Measurements from ENCODE around the gene DAAM1.

Gene DAAM1

GRCh38 chr14:59407246-59408010 lies 219.0 kb downstream of the DAAM1 start:
- no peaks in the 10 kb centered on the region for H4K20me1 ChIP-seq (ENCODE audit: insufficient read depth, low read length)
- H3K9ac ChIP-seq (ENCODE audit: low read length) = no peak overlapping the region
- H3K27me3 ChIP-seq (ENCODE audit: low read depth, low read length) = peaks cover 6% of the 10 kb centered on the region; the same call in 1 of the 2 replicates
- no peaks in the 10 kb centered on the region for H3K9me3 ChIP-seq (ENCODE audit: insufficient read depth, low read length)
- H3K4me3 ChIP-seq (ENCODE audit: low read length) = no peak overlapping the region
- no peak overlapping the region for H2AFZ ChIP-seq (ENCODE audit: low read depth, low read length)
- no peaks in the 10 kb centered on the region for H3K36me3 ChIP-seq (replicated peaks; ENCODE audit: low read depth, low read length)
- H3K79me2 ChIP-seq (ENCODE audit: low read length) = no peaks in the 10 kb centered on the region
- no peak overlapping the region for H3K4me2 ChIP-seq (ENCODE audit: low read length)
- no peaks in the 10 kb centered on the region for H3K4me1 ChIP-seq (ENCODE audit: low read length)
- H3K27ac ChIP-seq (ENCODE audit: low read length) = no peak overlapping the region
- no peak for TF ChIP-seq EZH2phosphoT487 (IDR thresholded peaks at IDR 0.05; ENCODE audit: low read depth)

- peaks cover under 1% of the 10 kb centered on the region for H3K4me1 ChIP-seq (ENCODE audit: low read length)
- no peak overlapping the region for H3K4me2 ChIP-seq (ENCODE audit: low read length)
- H3K9ac ChIP-seq (ENCODE audit: low read length) = no peak overlapping the region
- H4K20me1 ChIP-seq (ENCODE audit: insufficient read depth, low read length) = no peaks in the 10 kb centered on the region
- no peaks in the 10 kb centered on the region for H3K27me3 ChIP-seq (ENCODE audit: low read depth, low read length)
- TF ChIP-seq EZH2phosphoT487 (IDR thresholded peaks at IDR 0.05; ENCODE audit: low read depth) = no peak
- TF ChIP-seq CTCF (IDR thresholded peaks at IDR 0.05; ENCODE audit: low read depth, low read length) = no peak
- H3K4me3 ChIP-seq (ENCODE audit: low read length) = no peak overlapping the region
- no peak overlapping the region for H2AFZ ChIP-seq (ENCODE audit: low read depth, low read length)
- H3K79me2 ChIP-seq (ENCODE audit: low read length) = no peaks in the 10 kb centered on the region
- H3K27ac ChIP-seq (ENCODE audit: low read length) = no peak overlapping the region
- no peaks in the 10 kb centered on the region for H3K36me3 ChIP-seq (replicated peaks; ENCODE audit: low read depth, low read length)
- H3K9me3 ChIP-seq (ENCODE audit: insufficient read depth, low read length) = no peaks in the 10 kb centered on the region
These were observed 227.6 kb downstream of the DAAM1 start for GRCh38 chr14:59415836-59416602.

- no peaks in the 10 kb centered on the region for H3K9me3 ChIP-seq (ENCODE audit: insufficient read depth, low read length)
- H2AFZ ChIP-seq (ENCODE audit: low read depth, low read length) = no peak overlapping the region
- no peaks in the 10 kb centered on the region for H4K20me1 ChIP-seq (ENCODE audit: insufficient read depth, low read length)
- no peaks in the 10 kb centered on the region for H3K79me2 ChIP-seq (ENCODE audit: low read length)
- no peaks in the 10 kb centered on the region for H3K36me3 ChIP-seq (replicated peaks; ENCODE audit: low read depth, low read length)
- no peak overlapping the region for H3K9ac ChIP-seq (ENCODE audit: low read length)
- no peak overlapping the region for H3K27ac ChIP-seq (ENCODE audit: low read length)
- peaks cover 13% of the 10 kb centered on the region for H3K4me1 ChIP-seq (ENCODE audit: low read length)
- H3K4me2 ChIP-seq (ENCODE audit: low read length) = no peak overlapping the region
- TF ChIP-seq EZH2phosphoT487 (IDR thresholded peaks at IDR 0.05; ENCODE audit: low read depth) (no peak), CTCF (IDR thresholded peaks at IDR 0.05; ENCODE audit: low read depth, low read length) (no peak)
- H3K4me3 ChIP-seq (ENCODE audit: low read length) = no peak overlapping the region
- H3K27me3 ChIP-seq (ENCODE audit: low read depth, low read length) = no peaks in the 10 kb centered on the region
These were observed 228.8 kb downstream of the DAAM1 start for GRCh38 chr14:59417311-59417710.

- Histone ChIP-seq H3K27me3 (ENCODE audit: low read depth, low read length) (no peaks in the 10 kb centered on the region), H3K4me3 (ENCODE audit: low read length) (no peak overlapping the region), H3K4me1 (ENCODE audit: low read length) (peaks cover 19% of the 10 kb centered on the region), H3K9me3 (ENCODE audit: insufficient read depth, low read length) (no peaks in the 10 kb centered on the region), H2AFZ (ENCODE audit: low read depth, low read length) (no peak overlapping the region), H3K36me3 (replicated peaks; ENCODE audit: low read depth, low read length) (no peaks in the 10 kb centered on the region), H3K79me2 (ENCODE audit: low read length) (no peaks in the 10 kb centered on the region), H3K9ac (ENCODE audit: low read length) (no peak overlapping the region), H4K20me1 (ENCODE audit: insufficient read depth, low read length) (no peaks in the 10 kb centered on the region), H3K4me2 (ENCODE audit: low read length) (no peak overlapping the region), H3K27ac (ENCODE audit: low read length) (no peak overlapping the region)
- TF ChIP-seq CTCF (IDR thresholded peaks at IDR 0.05; ENCODE audit: low read depth, low read length) (no peak), EZH2phosphoT487 (IDR thresholded peaks at IDR 0.05; ENCODE audit: low read depth) (no peak)
These were observed 230.8 kb downstream of the DAAM1 start for GRCh38 chr14:59419303-59419702.
